Keratinocyte (primary cell): ENCODE data around the gene XK. TPM values are rescaled to one million over a fixed set of nuclear protein-coding genes. Genes with fewer than 3 reads are reported as not detected.

Source experiments
- DNase-seq: peaks from one replicate; pipeline ENCODE4 v3.0.0-alpha.2; 2011; ENCODE audit warnings: low read depth, missing footprints, low spot score
- FAIRE-seq: peaks from 2 replicates; lab custom pipeline; 2011; peaks lifted over from hg19 to GRCh38; lab: Jason Lieb, UNC
- H2AFZ ChIP-seq: 2 replicates; pipeline ENCODE4 v1.6.0; 2012; ENCODE audit warnings: low read length, control low read depth, inconsistent platforms; ENCODE audit not compliant: control insufficient read depth
- H3K27ac ChIP-seq: 2 replicates; pipeline ENCODE4 v1.5.1; 2011; ENCODE audit warnings: low read length; ENCODE audit not compliant: control insufficient read depth, insufficient read depth
- H3K27me3 ChIP-seq: 3 replicates; pipeline ENCODE4 v1.6.0; 2011; ENCODE audit warnings: low read length; ENCODE audit not compliant: control insufficient read depth, insufficient read depth; ENCODE audit errors: extremely low read depth
- H3K36me3 ChIP-seq, 2 experiments: 2 replicates in 1 of 2; 3 replicates in 1 of 2; pipeline ENCODE4 v1.5.1; 2011; ENCODE audit warnings: low read length in 2 of 2, mild to moderate bottlenecking in 1 of 2; ENCODE audit not compliant: control insufficient read depth in 2 of 2, insufficient read depth in 2 of 2; ENCODE audit errors: extremely low read depth in 1 of 2
- H3K4me1 ChIP-seq: 3 replicates; pipeline ENCODE4 v1.5.1; 2011; ENCODE audit warnings: low read length; ENCODE audit not compliant: control insufficient read depth, insufficient read depth; ENCODE audit errors: extremely low read depth
- H3K4me2 ChIP-seq: 3 replicates; pipeline ENCODE4 v1.6.0; 2011; ENCODE audit warnings: low read depth, low read length; ENCODE audit not compliant: control insufficient read depth, insufficient read depth; ENCODE audit errors: extremely low read depth
- H3K4me3 ChIP-seq, 3 experiments: fragments of 200-600 bp in 1 of 3; sonication (generic) in 1 of 3; 2 replicates in 2 of 3; 3 replicates in 1 of 3; pipeline ENCODE4 v1.5.1; 2011 to 2016; ENCODE audit warnings: low read length in 3 of 3, mild to moderate bottlenecking in 3 of 3, control low read depth in 2 of 3, inconsistent platforms in 1 of 3, low read depth in 1 of 3, mixed read lengths in 1 of 3, mixed run types in 1 of 3, moderate library complexity in 1 of 3; ENCODE audit not compliant: control insufficient read depth in 2 of 3, insufficient read depth in 2 of 3; ENCODE audit errors: extremely low read depth in 1 of 3
- H3K79me2 ChIP-seq: 2 replicates; pipeline ENCODE4 v1.6.0; 2012; ENCODE audit warnings: low read length; ENCODE audit not compliant: control insufficient read depth, insufficient read depth
- H3K9ac ChIP-seq: 3 replicates; pipeline ENCODE4 v1.6.0; 2011; ENCODE audit warnings: low read length; ENCODE audit not compliant: control insufficient read depth, insufficient read depth; ENCODE audit errors: extremely low read depth
- H3K9me1 ChIP-seq: 3 replicates; pipeline ENCODE4 v1.6.0; 2011; ENCODE audit warnings: low read length; ENCODE audit not compliant: control insufficient read depth, insufficient read depth; ENCODE audit errors: extremely low read depth
- H3K9me3 ChIP-seq: 2 replicates; pipeline ENCODE4 v1.5.1; 2012; ENCODE audit warnings: low read depth, low read length; ENCODE audit not compliant: control insufficient read depth
- H4K20me1 ChIP-seq: 3 replicates; pipeline ENCODE4 v1.6.0; 2011; ENCODE audit warnings: low read length; ENCODE audit not compliant: control insufficient read depth, insufficient read depth; ENCODE audit errors: extremely low read depth
- EZH2 ChIP-seq: IDR thresholded peaks from one replicate; pipeline ENCODE4 v1.6.1; 2012; ENCODE audit warnings: inconsistent platforms, mild to moderate bottlenecking, low read length, moderate library complexity
- dilution Hi-C: fragments of 300-500 bp; cut with MboI; formaldehyde crosslinking; loops from one replicate; pipeline ENCODE4 v1.7.0; 2020; ENCODE audit warnings: low sequenced_read_pairs; ENCODE audit not compliant: extremely low pct_ligation_motif_present
- polyA plus RNA-seq, 5 experiments: library from polyadenylated mRNA; depleted of rRNA in 3 of 5; stranded (reverse) in 3 of 5; stranded (forward) in 1 of 5; unstranded in 1 of 5; fragments of >200 nt; gene quantifications; 1 replicate in 1 of 5; 2 replicates in 3 of 5; 3 replicates in 1 of 5; pipeline versions ENCODE4 v1.2.1 to v1.2.3, GENCODE V29; 2011 to 2012; ENCODE audit warnings: missing spikeins in 2 of 5, low read depth in 1 of 5, low replicate concordance in 1 of 5
- TF ChIP-seq, protein P1 (sequence below), 3 experiments: IDR thresholded peaks in 1 of 3; conservative IDR thresholded peaks in 1 of 3; optimal IDR thresholded peaks in 1 of 3; 2 replicates in 2 of 3; 3 replicates in 1 of 3; pipeline versions ENCODE3 to v1.5.1; 2011; ENCODE audit warnings: low read length in 3 of 3, mild to moderate bottlenecking in 3 of 3, moderate library complexity in 2 of 3, control low read depth in 1 of 3, inconsistent platforms in 1 of 3; ENCODE audit not compliant: insufficient read depth in 2 of 3; ENCODE audit errors: extremely low read depth in 1 of 3

Gene XK
- polyA plus RNA-seq, 1 donor (not counting 4 experiments of a cell fraction or from before 2014, with no cell fraction given): 0.17 TPM

DNA sequence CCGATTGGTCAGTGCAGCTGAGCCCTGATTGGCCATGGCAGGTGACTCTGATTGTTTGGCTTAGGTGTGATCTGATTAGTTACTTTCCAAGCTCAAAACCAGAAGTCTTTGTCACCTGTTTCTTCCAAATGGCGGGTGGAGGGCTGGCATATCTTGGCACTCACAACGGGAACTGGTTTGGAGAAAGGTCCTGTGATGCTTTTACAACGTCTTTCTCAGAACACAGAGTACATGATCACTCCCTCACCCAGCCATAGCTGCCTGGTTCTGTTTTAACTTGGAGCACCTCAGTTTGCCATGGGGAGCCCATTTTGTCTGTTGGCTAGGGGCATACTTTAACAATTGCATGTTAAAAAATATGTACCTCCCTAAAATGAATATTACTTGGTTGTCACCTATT is 13.0 kb upstream of the XK start:
- Histone ChIP-seq H3K79me2 (no peaks in the 10 kb centered on the region), H3K36me3 (no peaks in the 10 kb centered on the region), H4K20me1 (no peaks in the 10 kb centered on the region), H3K4me3 (no peak overlapping the region), H3K9me1 (no peaks in the 10 kb centered on the region), H3K9ac (no peak overlapping the region), H3K27ac (no peak overlapping the region), H3K9me3 (no peaks in the 10 kb centered on the region), H3K27me3 (no peaks in the 10 kb centered on the region), H3K4me1 (no peaks in the 10 kb centered on the region), H2AFZ (no peak overlapping the region), H3K4me2 (no peak overlapping the region)
- dilution Hi-C loops: no loop called here
- FAIRE-seq (no peak), DNase-seq (no peak)
- TF ChIP-seq, protein P1, sequence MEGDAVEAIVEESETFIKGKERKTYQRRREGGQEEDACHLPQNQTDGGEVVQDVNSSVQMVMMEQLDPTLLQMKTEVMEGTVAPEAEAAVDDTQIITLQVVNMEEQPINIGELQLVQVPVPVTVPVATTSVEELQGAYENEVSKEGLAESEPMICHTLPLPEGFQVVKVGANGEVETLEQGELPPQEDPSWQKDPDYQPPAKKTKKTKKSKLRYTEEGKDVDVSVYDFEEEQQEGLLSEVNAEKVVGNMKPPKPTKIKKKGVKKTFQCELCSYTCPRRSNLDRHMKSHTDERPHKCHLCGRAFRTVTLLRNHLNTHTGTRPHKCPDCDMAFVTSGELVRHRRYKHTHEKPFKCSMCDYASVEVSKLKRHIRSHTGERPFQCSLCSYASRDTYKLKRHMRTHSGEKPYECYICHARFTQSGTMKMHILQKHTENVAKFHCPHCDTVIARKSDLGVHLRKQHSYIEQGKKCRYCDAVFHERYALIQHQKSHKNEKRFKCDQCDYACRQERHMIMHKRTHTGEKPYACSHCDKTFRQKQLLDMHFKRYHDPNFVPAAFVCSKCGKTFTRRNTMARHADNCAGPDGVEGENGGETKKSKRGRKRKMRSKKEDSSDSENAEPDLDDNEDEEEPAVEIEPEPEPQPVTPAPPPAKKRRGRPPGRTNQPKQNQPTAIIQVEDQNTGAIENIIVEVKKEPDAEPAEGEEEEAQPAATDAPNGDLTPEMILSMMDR (optimal IDR thresholded peaks at IDR 0.05 in 1 of 3, IDR thresholded peaks at IDR 0.05 in 1 of 3, conservative IDR thresholded peaks at IDR 0.05 in 1 of 3; ENCODE audit: extremely low read depth in 1 of 3, insufficient read depth in 2 of 3, low read length in 3 of 3): no peak
- no peak for TF ChIP-seq EZH2

DNA sequence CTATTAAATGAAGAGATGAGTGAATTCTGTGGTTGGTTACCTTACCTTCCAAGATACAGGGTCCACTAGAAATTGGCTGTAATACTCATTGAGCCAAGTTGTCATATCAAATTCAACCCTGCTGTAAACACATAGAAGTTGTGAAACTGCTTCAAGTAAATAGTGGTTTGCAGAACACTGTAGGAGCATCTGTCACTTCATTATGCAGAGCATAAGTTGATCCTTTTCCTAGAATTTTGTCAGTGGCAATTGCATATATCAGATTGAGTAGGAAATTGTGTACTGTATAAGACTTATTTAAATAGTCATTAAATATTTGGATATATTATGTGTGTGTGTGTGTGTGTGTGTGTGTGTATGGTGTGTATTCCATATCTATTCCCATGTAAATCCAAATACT is 8.8 kb upstream of the XK start:
- no peaks in the 10 kb centered on the region for H3K9me3 ChIP-seq
- H3K9ac ChIP-seq: no peak overlapping the region
- H3K9me1 ChIP-seq: no peaks in the 10 kb centered on the region
- no peaks in the 10 kb centered on the region for H4K20me1 ChIP-seq
- H3K36me3 ChIP-seq: no peaks in the 10 kb centered on the region
- H3K4me1 ChIP-seq: no peaks in the 10 kb centered on the region
- dilution Hi-C loops: no loop called here
- no peak overlapping the region for H2AFZ ChIP-seq
- H3K27me3 ChIP-seq: no peaks in the 10 kb centered on the region
- H3K27ac ChIP-seq: no peak overlapping the region
- TF ChIP-seq EZH2: no peak
- TF ChIP-seq, protein P1 (optimal IDR thresholded peaks at IDR 0.05 in 1 of 3, IDR thresholded peaks at IDR 0.05 in 1 of 3, conservative IDR thresholded peaks at IDR 0.05 in 1 of 3; ENCODE audit: extremely low read depth in 1 of 3, insufficient read depth in 2 of 3, low read length in 3 of 3): no peak
- no peaks in the 10 kb centered on the region for H3K79me2 ChIP-seq
- DNase-seq (no peak), FAIRE-seq (no peak)
- H3K4me3 ChIP-seq: no peak overlapping the region
- H3K4me2 ChIP-seq: no peak overlapping the region
